Measurements from ENCODE around the gene FRMD4A.

FRMD4A gene

DNA sequence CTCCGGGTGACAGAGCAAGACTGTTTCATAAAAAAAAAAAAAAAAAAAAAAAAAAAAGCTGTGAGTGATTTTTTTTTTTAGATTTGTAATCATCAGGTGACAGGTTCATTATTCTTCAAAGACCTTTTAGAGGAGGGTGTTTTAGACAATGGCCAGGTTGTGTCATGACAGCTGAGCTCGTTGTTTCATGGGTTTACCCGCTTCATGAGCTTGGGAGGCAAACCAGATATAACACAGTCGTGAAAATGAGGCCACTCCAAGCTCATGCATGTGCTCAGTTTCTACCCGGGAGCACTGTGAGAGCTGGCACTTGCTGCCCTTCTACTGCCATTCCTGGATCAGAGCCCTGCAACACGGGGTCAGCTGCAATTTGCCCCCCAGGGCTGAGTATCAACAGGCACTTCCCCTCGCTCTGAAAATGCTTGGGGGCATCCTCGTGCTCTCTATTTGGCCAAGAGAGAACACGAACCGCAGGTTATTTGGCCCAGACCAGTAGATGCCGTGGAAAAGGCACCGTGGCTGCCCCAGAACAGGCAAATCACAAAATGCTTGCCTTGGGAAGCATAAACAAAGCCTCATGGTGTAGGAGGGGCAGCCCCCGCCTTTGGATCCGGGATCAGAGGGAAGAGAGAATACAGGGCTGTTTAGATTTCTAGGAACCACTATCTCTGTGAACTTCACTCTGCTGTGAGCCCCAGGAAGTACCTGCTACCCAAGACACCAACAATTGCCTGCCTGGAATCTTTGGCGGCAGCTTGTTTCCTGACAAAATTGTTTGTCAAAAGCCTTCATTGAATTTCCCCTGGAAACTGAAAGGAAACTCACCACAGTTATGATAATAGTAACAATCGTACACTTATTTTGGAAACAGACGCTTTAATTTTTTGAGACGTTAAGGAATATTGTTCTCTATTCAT is 371.0 kb downstream of the FRMD4A start:
- no peaks in the 10 kb centered on the region for H3K9me2 ChIP-seq (replicated peaks; ENCODE audit: insufficient read depth, low read length)
- TF ChIP-seq, protein P1, sequence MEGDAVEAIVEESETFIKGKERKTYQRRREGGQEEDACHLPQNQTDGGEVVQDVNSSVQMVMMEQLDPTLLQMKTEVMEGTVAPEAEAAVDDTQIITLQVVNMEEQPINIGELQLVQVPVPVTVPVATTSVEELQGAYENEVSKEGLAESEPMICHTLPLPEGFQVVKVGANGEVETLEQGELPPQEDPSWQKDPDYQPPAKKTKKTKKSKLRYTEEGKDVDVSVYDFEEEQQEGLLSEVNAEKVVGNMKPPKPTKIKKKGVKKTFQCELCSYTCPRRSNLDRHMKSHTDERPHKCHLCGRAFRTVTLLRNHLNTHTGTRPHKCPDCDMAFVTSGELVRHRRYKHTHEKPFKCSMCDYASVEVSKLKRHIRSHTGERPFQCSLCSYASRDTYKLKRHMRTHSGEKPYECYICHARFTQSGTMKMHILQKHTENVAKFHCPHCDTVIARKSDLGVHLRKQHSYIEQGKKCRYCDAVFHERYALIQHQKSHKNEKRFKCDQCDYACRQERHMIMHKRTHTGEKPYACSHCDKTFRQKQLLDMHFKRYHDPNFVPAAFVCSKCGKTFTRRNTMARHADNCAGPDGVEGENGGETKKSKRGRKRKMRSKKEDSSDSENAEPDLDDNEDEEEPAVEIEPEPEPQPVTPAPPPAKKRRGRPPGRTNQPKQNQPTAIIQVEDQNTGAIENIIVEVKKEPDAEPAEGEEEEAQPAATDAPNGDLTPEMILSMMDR (IDR thresholded peaks at IDR 0.05; ENCODE audit: insufficient read depth, low read length, poor library complexity, severe bottlenecking) = no peak
- TF ChIP-seq EZH2phosphoT487 (conservative IDR thresholded peaks at IDR 0.05; ENCODE audit: low read length) = no peak
- no peaks in the 10 kb centered on the region for H4K20me1 ChIP-seq (ENCODE audit: low read depth, low read length)
- H3F3A ChIP-seq (ENCODE audit: insufficient read depth) = no peaks in the 10 kb centered on the region
- no peaks in the 10 kb centered on the region for H3K36me3 ChIP-seq (ENCODE audit: low read length)
- H3K27me3 ChIP-seq (ENCODE audit: low read length) = no peaks in the 10 kb centered on the region
- H3K9me3 ChIP-seq (ENCODE audit: insufficient read depth, low read length) = no peaks in the 10 kb centered on the region
- no peak overlapping the region for H3K27ac ChIP-seq (ENCODE audit: low read depth, low read length)
- no peaks in the 10 kb centered on the region for H3K79me2 ChIP-seq (ENCODE audit: insufficient read depth, low read length)
- no peak overlapping the region for H3K9ac ChIP-seq (ENCODE audit: low read length)
- H3K4me2 ChIP-seq (ENCODE audit: low read depth, low read length, poor library complexity, severe bottlenecking) = no peak overlapping the region
- H2AFZ ChIP-seq (ENCODE audit: low read depth, low read length, severe bottlenecking) = no peak overlapping the region
- no peak overlapping the region for H3K4me3 ChIP-seq (ENCODE audit: insufficient read depth, low read length, poor library complexity, severe bottlenecking)

DNA sequence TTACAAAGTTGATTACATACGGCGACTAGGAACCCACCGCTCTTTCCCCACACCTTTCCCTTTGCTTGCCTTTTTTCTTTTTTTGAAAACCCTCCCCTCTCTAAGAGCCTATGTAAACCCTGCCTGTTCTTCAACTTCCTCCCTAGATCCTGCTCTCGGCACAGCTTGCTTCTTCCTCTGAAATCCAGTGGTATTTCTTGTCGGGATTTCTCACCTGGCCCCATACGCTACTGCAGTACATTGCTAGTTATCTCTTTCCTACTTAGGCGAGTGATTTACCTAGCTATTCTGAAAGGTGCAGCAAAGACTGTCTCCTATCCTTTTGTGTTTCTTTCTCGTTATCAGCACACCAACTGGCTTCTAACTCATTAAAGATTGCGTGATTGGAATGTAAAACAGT is 372.9 kb downstream of the FRMD4A start:
- Histone ChIP-seq H3K9me2 (replicated peaks; ENCODE audit: insufficient read depth, low read length) (no peaks in the 10 kb centered on the region), H3K27ac (ENCODE audit: low read depth, low read length) (no peak overlapping the region), H3K4me2 (ENCODE audit: low read depth, low read length, poor library complexity, severe bottlenecking) (no peak overlapping the region), H2AFZ (ENCODE audit: low read depth, low read length, severe bottlenecking) (no peak overlapping the region), H3K4me3 (ENCODE audit: insufficient read depth, low read length, poor library complexity, severe bottlenecking) (no peak overlapping the region), H3K27me3 (ENCODE audit: low read length) (no peaks in the 10 kb centered on the region), H3K79me2 (ENCODE audit: insufficient read depth, low read length) (no peaks in the 10 kb centered on the region), H3K36me3 (ENCODE audit: low read length) (no peaks in the 10 kb centered on the region), H4K20me1 (ENCODE audit: low read depth, low read length) (no peaks in the 10 kb centered on the region), H3K9ac (ENCODE audit: low read length) (no peak overlapping the region), H3F3A (ENCODE audit: insufficient read depth) (no peaks in the 10 kb centered on the region), H3K9me3 (ENCODE audit: insufficient read depth, low read length) (no peaks in the 10 kb centered on the region)
- TF ChIP-seq, protein P1 (IDR thresholded peaks at IDR 0.05; ENCODE audit: insufficient read depth, low read length, poor library complexity, severe bottlenecking) = no peak
- no peak for TF ChIP-seq EZH2phosphoT487 (conservative IDR thresholded peaks at IDR 0.05; ENCODE audit: low read length)

DNA sequence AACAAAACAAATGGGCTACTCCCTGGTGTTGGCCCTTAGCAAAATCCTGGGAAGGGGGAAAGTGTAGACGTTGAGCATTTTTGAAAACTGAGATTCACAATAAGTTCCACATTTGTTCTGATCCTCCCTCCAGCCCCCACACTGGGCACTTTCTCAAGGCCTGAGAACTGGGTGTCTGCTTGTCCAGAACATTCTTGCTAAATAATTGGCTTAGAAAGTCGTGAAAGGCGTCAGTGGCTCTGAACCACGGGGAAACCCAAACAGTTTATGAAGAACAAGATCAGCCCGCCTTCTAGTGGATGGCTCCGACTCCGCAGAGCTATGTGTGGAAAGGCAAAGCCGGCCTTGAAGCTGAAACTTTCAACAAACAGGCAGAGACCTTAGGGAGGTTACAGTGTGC is 373.9 kb downstream of the FRMD4A start:
- Histone ChIP-seq H3K9ac (ENCODE audit: low read length) (no peak overlapping the region), H3F3A (ENCODE audit: insufficient read depth) (no peaks in the 10 kb centered on the region), H2AFZ (ENCODE audit: low read depth, low read length, severe bottlenecking) (no peak overlapping the region), H4K20me1 (ENCODE audit: low read depth, low read length) (no peaks in the 10 kb centered on the region), H3K36me3 (ENCODE audit: low read length) (no peaks in the 10 kb centered on the region), H3K4me3 (ENCODE audit: insufficient read depth, low read length, poor library complexity, severe bottlenecking) (no peak overlapping the region), H3K79me2 (ENCODE audit: insufficient read depth, low read length) (no peaks in the 10 kb centered on the region), H3K27me3 (ENCODE audit: low read length) (no peaks in the 10 kb centered on the region), H3K27ac (ENCODE audit: low read depth, low read length) (no peak overlapping the region), H3K9me2 (replicated peaks; ENCODE audit: insufficient read depth, low read length) (no peaks in the 10 kb centered on the region), H3K9me3 (ENCODE audit: insufficient read depth, low read length) (no peaks in the 10 kb centered on the region), H3K4me2 (ENCODE audit: low read depth, low read length, poor library complexity, severe bottlenecking) (no peak overlapping the region)
- TF ChIP-seq EZH2phosphoT487 (conservative IDR thresholded peaks at IDR 0.05; ENCODE audit: low read length) = no peak
- TF ChIP-seq, protein P1 (IDR thresholded peaks at IDR 0.05; ENCODE audit: insufficient read depth, low read length, poor library complexity, severe bottlenecking) = no peak

All from SU-DHL-6 (cell line).